ENCODE measurements around the gene KCNQ1.

GRCh38 chr11:2406878-2407410, 37.9 kb upstream of the KCNQ1 start:
- TF ChIP-seq CTCF (IDR thresholded peaks at IDR 0.05) (no peak), SMAD4 (CRISPR knock-in tag; IDR thresholded peaks at IDR 0.05) (no peak), ATF3 (CRISPR knock-in tag; conservative IDR thresholded peaks at IDR 0.05) (no peak), CDX4 (CRISPR knock-in tag; IDR thresholded peaks at IDR 0.05; ENCODE audit: borderline replicate concordance) (no peak)

Measured in WTC11 (cell line).